T-helper 2 cell treated with Interferon-gamma antibody and Interleukin-4, amounts not matched to agents 100 ng/mL and 5 ng/mL, for 36 hours (primary cell): ENCODE results near the gene OTOS. TPM values are rescaled to one million over a fixed set of nuclear protein-coding genes. Genes with fewer than 3 reads are reported as not detected.

Experiments used
- intact Hi-C: fragments of 100-400 bp; cut with micrococcal nuclease; formaldehyde crosslinking; loops from one replicate; pipeline ENCODE4 v1.15.1; 2023
- total RNA-seq: library from RNA; stranded (reverse); gene quantifications from 2 replicates; pipeline ENCODE4 v1.2.3, GENCODE V29; 2022

OTOS gene
- total RNA-seq, 1 donor from 2014 or later = not detected

- intact Hi-C loops = loop anchor here (5.0 kb wide), 1 partner anchor 299 kb away; the partner anchor contains the start of gene GPC1
These were observed 2.0 kb downstream of the OTOS start for GRCh38 chr2:240138254-240138984.

- intact Hi-C loops = loop anchor here (5.0 kb wide), 1 partner anchor 300 kb away; the partner anchor contains the start of gene GPC1
These were observed 2.7 kb downstream of the OTOS start for GRCh38 chr2:240137596-240138253.

GRCh38 chr2:240136671-240137292, 3.7 kb downstream of the OTOS start:
- intact Hi-C loops = loop anchor here (1.0 to 5.0 kb wide), 2 partner anchors 111 to 301 kb away; partner anchors contain the start of genes GPC1 and NDUFA10

- intact Hi-C loops = loop anchor here (1.0 to 5.0 kb wide), 2 partner anchors 111 to 301 kb away; partner anchors contain the start of genes GPC1 and NDUFA10
These were observed 4.3 kb downstream of the OTOS start, which contains the start of gene COPS9 for GRCh38 chr2:240136013-240136670. Gene COPS9 (minus strand): TSS chr2:240136305. CDS start chr2:240136284, 21 bp downstream.

GRCh38 chr2:240135706-240136012, 4.8 kb downstream of the OTOS start:
- intact Hi-C loops = loop anchor here (1.0 to 5.0 kb wide), 2 partner anchors 110 to 302 kb away; partner anchors contain the start of genes GPC1 and NDUFA10

GRCh38 chr2:240134956-240135520, 5.4 kb downstream of the OTOS start:
- intact Hi-C loops = loop anchor here (5.0 kb wide), 1 partner anchor 302 kb away; the partner anchor contains the start of gene GPC1

- intact Hi-C loops = no loop called here
These were observed 6.0 kb downstream of the OTOS start for GRCh38 chr2:240134466-240134865.

GRCh38 chr2:240133401-240133800, 7.1 kb downstream of the OTOS start:
- intact Hi-C loops = no loop called here

- intact Hi-C loops = no loop called here
These were observed 7.8 kb downstream of the OTOS start for GRCh38 chr2:240132651-240132980.

GRCh38 chr2:240131941-240132650, 8.4 kb downstream of the OTOS start:
- intact Hi-C loops = no loop called here

GRCh38 chr2:240131296-240131695, 9.2 kb downstream of the OTOS start:
- intact Hi-C loops = no loop called here

- intact Hi-C loops = no loop called here
These were observed 9.9 kb downstream of the OTOS start for GRCh38 chr2:240130393-240131195.

- intact Hi-C loops = no loop called here
These were observed 10.6 kb downstream of the OTOS start for GRCh38 chr2:240129731-240130392.

GRCh38 chr2:240129311-240129710, 11.1 kb downstream of the OTOS start:
- intact Hi-C loops = no loop called here

GRCh38 chr2:240128608-240129145, 11.8 kb downstream of the OTOS start:
- intact Hi-C loops = no loop called here

- intact Hi-C loops = no loop called here
These were observed 12.4 kb downstream of the OTOS start for GRCh38 chr2:240127911-240128607.

GRCh38 chr2:240127191-240127750, 13.2 kb downstream of the OTOS start:
- intact Hi-C loops = no loop called here

- intact Hi-C loops = no loop called here
These were observed 13.7 kb downstream of the OTOS start for GRCh38 chr2:240126731-240127130.
